ENCODE results near the gene IL4R. TPM values are rescaled to one million over a fixed set of nuclear protein-coding genes. Genes with fewer than 3 reads are reported as not detected.
"Not testable (repeated sequence)": the region's sequence is repeated elsewhere in the genome, so short reads cannot be mapped to it uniquely, and the experiment has no call there.

Gene IL4R
- total RNA-seq, 2 experiments from 2014 or later = 155 to 190 TPM

DNA sequence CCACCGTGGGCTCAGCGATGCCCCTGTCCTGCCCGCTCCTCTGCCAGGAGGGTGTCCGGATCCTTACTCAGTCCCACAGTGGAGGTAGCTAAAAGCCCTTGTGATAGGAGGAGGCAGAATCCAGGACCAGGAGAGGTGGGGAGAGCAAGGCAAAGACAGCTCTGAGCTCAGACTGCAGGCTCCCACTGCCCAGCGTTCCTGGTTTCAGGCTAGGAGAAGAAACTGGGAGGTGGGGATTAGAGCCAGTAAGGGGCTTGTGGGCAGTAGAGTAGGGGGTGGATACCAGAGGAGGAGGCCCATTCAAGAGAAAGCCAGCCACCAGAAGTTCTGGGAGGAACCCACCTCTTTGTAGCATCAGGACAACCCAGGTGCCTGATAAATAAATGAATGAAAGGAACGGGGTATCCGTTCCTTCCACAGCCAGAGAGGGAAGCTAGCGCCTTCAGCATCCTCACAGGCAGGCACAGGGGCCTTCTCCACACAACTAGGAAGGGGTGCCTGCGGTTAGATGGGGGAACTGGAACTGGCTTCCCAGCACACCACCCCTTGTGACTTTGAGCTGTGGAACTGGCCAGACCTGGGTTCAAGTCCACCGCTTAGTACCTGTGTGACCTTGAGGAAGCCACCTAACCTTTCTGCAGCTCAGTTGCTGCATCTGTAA lies 90.5 kb downstream of the IL4R start:
- Mint-ChIP-seq H3K27ac (peak overlapping the region; percentile 96), H3K4me3 (peak overlapping the region; percentile 96), H3K9me3 (ENCODE audit: low read depth) (no peaks in the 10 kb centered on the region), H3K27me3 (no peaks in the 10 kb centered on the region), H3K4me1 (peaks cover 75% of the 10 kb centered on the region), H3K36me3 (peaks cover 21% of the 10 kb centered on the region)
- CTCF ChIA-PET = interaction anchor here (0.8 to 4.2 kb wide), 18 partner anchors 10 to 230 kb away, joined by 3 to 20 read pairs (median 4); no protein-coding TSS in a partner anchor
- DNase-seq = peak; percentile 53
- ATAC-seq = no peak

DNA sequence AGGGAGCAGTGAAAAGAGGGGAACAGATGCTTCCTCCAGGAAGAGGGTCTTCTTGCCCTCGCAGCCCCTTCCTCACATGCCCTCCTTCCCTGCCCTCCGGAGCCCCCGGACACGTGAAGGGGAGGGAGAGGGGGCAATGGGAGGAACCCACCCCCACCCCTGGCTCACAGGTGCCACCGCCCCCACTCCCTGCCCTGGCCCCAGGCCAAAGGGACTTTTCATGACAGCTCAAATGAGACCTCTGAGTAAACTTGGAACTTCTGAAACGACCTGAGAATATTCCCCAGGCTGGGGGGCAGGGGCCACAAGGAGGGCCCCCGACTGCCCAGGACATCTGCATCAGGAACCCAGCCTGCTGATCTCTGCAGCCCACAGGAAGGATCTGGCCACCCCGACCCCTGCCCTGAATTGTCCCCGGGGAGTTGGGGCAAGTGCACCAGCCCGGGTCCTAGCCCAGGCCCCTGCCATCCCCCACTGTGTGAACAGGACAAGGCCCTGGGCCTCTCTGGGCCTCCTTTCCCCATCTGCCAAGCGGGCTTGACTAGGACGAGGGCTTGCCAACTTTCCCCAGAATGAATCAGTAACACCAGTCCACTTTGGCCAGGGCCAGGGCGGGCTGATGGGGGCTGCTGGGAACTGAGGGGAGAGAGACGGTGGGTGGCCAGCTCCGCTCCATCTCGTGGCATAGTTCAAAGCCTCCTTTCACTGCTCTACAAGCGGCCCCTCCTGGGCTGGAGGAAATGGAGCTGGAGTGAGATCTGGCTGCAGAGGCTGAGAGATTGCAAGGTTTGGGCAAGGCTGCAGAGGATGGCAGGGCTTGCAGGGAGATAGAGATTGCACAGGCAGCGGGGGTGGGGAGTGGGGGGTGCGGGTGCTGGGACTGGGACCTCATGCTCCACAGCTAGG lies 92.0 kb downstream of the IL4R start:
- H3K4me1 Mint-ChIP-seq = peaks cover 83% of the 10 kb centered on the region
- H3K27me3 Mint-ChIP-seq = no peaks in the 10 kb centered on the region
- CTCF ChIA-PET = interaction anchor here (0.9 to 4.2 kb wide), 21 partner anchors 10 to 226 kb away, joined by 3 to 20 read pairs (median 4); no protein-coding TSS in a partner anchor
- H3K4me3 Mint-ChIP-seq = peak overlapping the region; percentile 44
- ATAC-seq = peak; percentile 11
- no peaks in the 10 kb centered on the region for H3K9me3 Mint-ChIP-seq (ENCODE audit: low read depth)
- peak; percentile 71 for DNase-seq
- H3K36me3 Mint-ChIP-seq = peaks cover 34% of the 10 kb centered on the region
- peak overlapping the region; percentile 89 for H3K27ac Mint-ChIP-seq

DNA sequence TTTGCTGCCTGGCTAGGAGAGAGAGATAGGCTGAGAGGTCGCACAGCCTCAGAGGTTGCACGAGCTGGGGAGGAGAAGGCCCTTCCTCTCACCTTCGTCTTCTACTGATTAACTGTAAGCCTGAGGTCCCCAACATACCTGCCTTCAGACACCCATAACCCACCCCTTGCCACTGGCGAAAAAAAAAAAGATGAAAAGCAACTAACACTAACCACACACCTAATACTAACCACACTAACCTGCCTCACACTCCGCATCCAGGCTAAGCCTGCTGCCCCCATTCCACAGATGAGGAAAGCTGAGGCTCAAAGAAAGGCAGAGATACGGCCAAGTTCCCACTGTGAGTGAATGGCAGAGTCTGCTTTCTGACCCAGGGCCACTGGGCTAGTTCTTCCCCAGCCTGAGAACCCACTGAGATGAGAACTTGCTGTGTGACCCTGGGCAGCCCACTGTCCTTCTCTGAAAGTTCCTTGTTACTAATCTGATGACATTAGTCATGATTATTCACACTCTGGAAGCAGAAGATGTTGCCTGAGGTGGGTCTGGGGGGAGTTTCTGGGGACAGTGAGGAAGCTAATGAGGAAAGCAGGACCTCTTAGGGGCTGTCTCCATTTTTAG lies 92.8 kb downstream of the IL4R start:
- ATAC-seq = no peak
- CTCF ChIA-PET = interaction anchor here (0.9 to 4.2 kb wide), 13 partner anchors 9 to 227 kb away, joined by 3 to 20 read pairs (median 7); no protein-coding TSS in a partner anchor
- Mint-ChIP-seq H3K9me3 (ENCODE audit: low read depth) (no peaks in the 10 kb centered on the region), H3K27ac (peak overlapping the region; percentile 89), H3K4me1 (peaks cover 80% of the 10 kb centered on the region), H3K27me3 (no peaks in the 10 kb centered on the region), H3K36me3 (peaks cover 39% of the 10 kb centered on the region), H3K4me3 (peak overlapping the region; percentile 44)
- peak; percentile 44 for DNase-seq

- H3K27me3 Mint-ChIP-seq = no peaks in the 10 kb centered on the region
- H3K36me3 Mint-ChIP-seq = peaks cover 44% of the 10 kb centered on the region
- CTCF ChIA-PET = interaction anchor here (0.7 to 4.2 kb wide), 15 partner anchors 9 to 228 kb away, joined by 3 to 20 read pairs (median 6); no protein-coding TSS in a partner anchor
- peaks cover 5% of the 10 kb centered on the region for H3K9me3 Mint-ChIP-seq (ENCODE audit: low read depth)
- DNase-seq = peak; percentile 47
- peak overlapping the region; percentile 44 for H3K4me3 Mint-ChIP-seq
- H3K4me1 Mint-ChIP-seq = peaks cover 80% of the 10 kb centered on the region
- H3K27ac Mint-ChIP-seq = peak overlapping the region; percentile 89
- ATAC-seq = peak; percentile 6
These were observed 93.4 kb downstream of the IL4R start for GRCh38 chr16:27407133-27407532.

- Mint-ChIP-seq H3K27ac (peak overlapping the region; percentile 89), H3K4me1 (peaks cover 78% of the 10 kb centered on the region), H3K27me3 (no peaks in the 10 kb centered on the region), H3K36me3 (peaks cover 49% of the 10 kb centered on the region), H3K9me3 (ENCODE audit: low read depth) (peaks cover 8% of the 10 kb centered on the region), H3K4me3 (peak overlapping the region; percentile 67)
- CTCF ChIA-PET = interaction anchor here (0.8 to 4.2 kb wide), 11 partner anchors 14 to 230 kb away, joined by 3 to 20 read pairs (median 8); no protein-coding TSS in a partner anchor
- DNase-seq (peak; percentile 65), ATAC-seq (peak; percentile 55)
These were observed 94.3 kb downstream of the IL4R start for GRCh38 chr16:27408012-27408601.

GRCh38 chr16:27408602-27409031 lies 94.8 kb downstream of the IL4R start:
- Mint-ChIP-seq H3K27me3 (no peaks in the 10 kb centered on the region), H3K4me1 (peaks cover 78% of the 10 kb centered on the region), H3K36me3 (peaks cover 51% of the 10 kb centered on the region), H3K4me3 (peak overlapping the region; percentile 67), H3K9me3 (ENCODE audit: low read depth) (peaks cover 10% of the 10 kb centered on the region), H3K27ac (peak overlapping the region; percentile 89)
- ATAC-seq = no peak
- CTCF ChIA-PET = interaction anchor here (0.9 to 4.2 kb wide), 8 partner anchors 13 to 231 kb away, joined by 3 to 20 read pairs (median 9); no protein-coding TSS in a partner anchor
- DNase-seq = peak; percentile 44

GRCh38 chr16:27409958-27410357 lies 96.2 kb downstream of the IL4R start:
- peaks cover 55% of the 10 kb centered on the region for H3K36me3 Mint-ChIP-seq
- peak; percentile 35 for DNase-seq
- H3K4me1 Mint-ChIP-seq = peaks cover 81% of the 10 kb centered on the region
- H3K4me3 Mint-ChIP-seq, ATAC-seq, H3K27me3 Mint-ChIP-seq: not testable (repeated sequence)
- CTCF ChIA-PET = interaction anchor here (1.2 to 1.5 kb wide), 3 partner anchors 8 to 18 kb away, joined by 3 to 5 read pairs (median 3); partner anchors contain the start of gene IL21R
- peaks cover 10% of the 10 kb centered on the region for H3K9me3 Mint-ChIP-seq (ENCODE audit: low read depth)
- peak overlapping the region; percentile 73 for H3K27ac Mint-ChIP-seq

- H3K9me3 Mint-ChIP-seq (ENCODE audit: low read depth) = peaks cover 10% of the 10 kb centered on the region
- H3K27me3 Mint-ChIP-seq = no peaks in the 10 kb centered on the region
- peak overlapping the region; percentile 73 for H3K27ac Mint-ChIP-seq
- H3K4me1 Mint-ChIP-seq = peaks cover 85% of the 10 kb centered on the region
- DNase-seq (no peak), ATAC-seq (no peak)
- CTCF ChIA-PET = interaction anchor here (1.2 to 1.5 kb wide), 3 partner anchors 9 to 17 kb away, joined by 3 to 5 read pairs (median 3); partner anchors contain the start of gene IL21R
- peak overlapping the region; percentile 29 for H3K4me3 Mint-ChIP-seq
- H3K36me3 Mint-ChIP-seq = peaks cover 63% of the 10 kb centered on the region
These were observed 97.0 kb downstream of the IL4R start for GRCh38 chr16:27410761-27411160.

DNA sequence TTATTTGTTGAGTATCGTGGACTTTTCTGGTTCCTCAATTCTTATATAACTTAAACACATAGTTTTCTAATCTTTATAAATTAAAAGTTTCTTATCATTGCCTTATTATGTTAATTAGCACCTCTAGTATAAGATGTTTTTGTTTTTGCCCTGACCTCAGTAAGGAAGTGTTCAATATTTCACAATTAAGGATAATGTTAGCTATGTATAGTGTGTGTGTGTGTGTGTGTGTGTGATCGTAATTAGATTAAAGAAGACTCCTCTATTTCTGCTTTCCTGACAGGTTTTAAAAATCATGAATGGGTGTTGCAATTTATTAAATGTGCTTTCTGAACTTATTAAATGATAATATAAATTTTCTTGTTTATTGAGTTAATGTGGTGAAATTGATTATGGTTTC lies 100.2 kb downstream of the IL4R start:
- Mint-ChIP-seq H3K4me3 (no peak overlapping the region), H3K4me1 (peaks cover 68% of the 10 kb centered on the region), H3K27me3 (no peaks in the 10 kb centered on the region)

More for the DNA sequence above, 100.2 kb downstream of the IL4R start:
- no peak for DNase-seq
- Mint-ChIP-seq H3K27ac (no peak overlapping the region), H3K36me3 (peaks cover 75% of the 10 kb centered on the region), H3K9me3 (ENCODE audit: low read depth) (peaks cover 13% of the 10 kb centered on the region)
- no peak for ATAC-seq
- CTCF ChIA-PET = no interaction called here

Other genes with a start within 250 kb of the IL4R start
- gene C16orf82, start 247.0 kb upstream of the IL4R start, total RNA-seq = not detected
- gene KDM8, start 110.4 kb upstream of the IL4R start, total RNA-seq = 10 to 100 TPM; 14.8 to 18.2 TPM
- 10 to 100 TPM; 75.9 to 94.0 TPM for gene NSMCE1, start 45.2 kb upstream of the IL4R start, total RNA-seq
- 10 to 100 TPM; 24.6 to 38.0 TPM for gene IL21R, start 88.2 kb downstream of the IL4R start, total RNA-seq
- gene GTF3C1, start 235.9 kb downstream of the IL4R start, total RNA-seq = 10 to 100 TPM; 56.1 to 58.6 TPM
- gene KATNIP, start 236.2 kb downstream of the IL4R start, total RNA-seq = 10 to 100 TPM; 15.0 to 20.1 TPM